8988T (cell line): Measurements from ENCODE around the gene RAD52.

Experiments used
- DNase-seq: peaks from one replicate; pipeline ENCODE4 v3.0.0; 2011

RAD52 gene

GRCh38 chr12:912466-913235, 36.8 kb downstream of the RAD52 start:
- DNase-seq: no peak

DNA sequence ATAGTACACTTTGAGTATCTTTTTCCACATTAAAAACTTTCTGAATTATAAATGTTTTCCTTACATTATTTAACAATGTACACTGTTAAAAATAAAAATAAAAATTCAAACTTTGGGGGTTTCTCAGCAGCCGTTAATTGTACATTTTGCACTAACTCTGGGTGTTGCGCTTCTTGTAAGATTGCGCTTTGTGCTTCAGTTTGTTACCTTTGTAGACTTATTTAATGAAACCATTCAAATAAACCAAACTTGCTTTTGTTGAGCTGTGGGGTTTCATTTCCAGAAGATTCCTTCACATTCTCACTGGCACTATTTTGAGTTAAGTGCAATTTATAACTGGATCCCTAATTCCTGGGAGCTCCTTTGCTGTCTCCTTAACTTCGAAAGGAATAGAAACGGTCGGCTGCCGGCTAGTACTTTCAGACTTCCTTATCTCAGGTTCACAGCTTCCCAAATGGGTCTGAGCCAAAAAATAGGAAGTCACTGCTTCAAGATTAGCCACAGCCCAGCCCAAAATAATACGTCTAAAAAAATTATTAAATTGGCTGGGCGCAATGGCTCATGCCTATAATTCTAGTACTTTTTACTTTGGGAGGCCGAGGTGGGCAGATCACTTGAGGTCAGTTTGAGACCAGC, 38.2 kb downstream of the RAD52 start:
- no peak for DNase-seq

DNA sequence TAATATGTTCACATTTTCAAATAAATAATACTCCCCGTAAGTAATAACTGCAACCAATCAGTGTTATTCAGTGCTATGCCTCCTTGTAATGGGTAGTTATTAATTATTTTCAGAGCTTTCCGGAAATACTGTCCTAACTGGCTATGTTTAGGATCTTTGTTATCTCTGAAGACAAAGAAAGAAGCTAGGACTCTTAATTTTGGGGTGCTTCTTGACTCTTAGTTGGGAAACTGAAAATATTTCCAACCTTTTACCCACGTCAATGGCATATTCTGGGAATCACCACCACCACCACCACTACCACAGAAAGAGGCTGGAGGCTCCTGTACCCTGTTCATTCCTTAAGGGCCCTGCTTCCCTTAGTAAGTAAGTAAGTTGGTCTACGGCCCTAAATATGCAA, 39.1 kb downstream of the RAD52 start:
- no peak for DNase-seq

GRCh38 chr12:909861-910260, 39.6 kb downstream of the RAD52 start:
- no peak for DNase-seq

DNA sequence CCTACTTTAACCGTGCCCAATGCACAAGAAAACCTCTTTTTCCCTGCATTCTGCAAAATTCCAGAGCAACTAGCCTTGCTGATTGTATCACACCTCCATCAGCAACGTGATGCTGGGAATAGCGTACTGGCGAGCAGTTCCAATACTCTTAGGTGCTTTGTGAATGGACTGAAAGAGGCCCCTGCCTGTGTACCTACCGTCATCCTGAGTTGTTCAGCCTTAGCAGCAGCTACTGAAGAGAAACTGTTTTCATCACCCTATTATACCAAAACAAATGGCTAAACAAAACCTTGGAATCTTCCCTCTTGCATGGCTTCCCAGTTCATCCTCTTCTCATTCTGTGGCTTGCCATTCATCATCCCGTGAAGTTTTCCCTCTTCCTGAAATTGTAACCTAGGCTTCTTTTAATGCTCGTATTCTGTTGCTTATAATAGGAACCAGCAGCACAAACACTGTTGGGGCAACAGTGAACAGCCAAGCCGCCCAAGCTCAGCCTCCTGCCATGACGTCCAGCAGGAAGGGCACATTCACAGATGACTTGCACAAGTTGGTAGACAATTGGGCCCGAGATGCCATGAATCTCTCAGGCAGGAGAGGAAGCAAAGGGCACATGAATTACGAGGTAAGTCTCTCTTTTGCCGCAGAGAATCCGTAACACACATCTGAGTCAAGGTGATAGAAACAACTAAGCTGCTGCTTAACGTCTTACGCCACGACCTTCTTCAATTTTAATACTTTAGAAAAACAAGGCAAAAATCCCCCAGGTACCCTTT, 41.9 kb downstream of the RAD52 start:
- no peak for DNase-seq

DNA sequence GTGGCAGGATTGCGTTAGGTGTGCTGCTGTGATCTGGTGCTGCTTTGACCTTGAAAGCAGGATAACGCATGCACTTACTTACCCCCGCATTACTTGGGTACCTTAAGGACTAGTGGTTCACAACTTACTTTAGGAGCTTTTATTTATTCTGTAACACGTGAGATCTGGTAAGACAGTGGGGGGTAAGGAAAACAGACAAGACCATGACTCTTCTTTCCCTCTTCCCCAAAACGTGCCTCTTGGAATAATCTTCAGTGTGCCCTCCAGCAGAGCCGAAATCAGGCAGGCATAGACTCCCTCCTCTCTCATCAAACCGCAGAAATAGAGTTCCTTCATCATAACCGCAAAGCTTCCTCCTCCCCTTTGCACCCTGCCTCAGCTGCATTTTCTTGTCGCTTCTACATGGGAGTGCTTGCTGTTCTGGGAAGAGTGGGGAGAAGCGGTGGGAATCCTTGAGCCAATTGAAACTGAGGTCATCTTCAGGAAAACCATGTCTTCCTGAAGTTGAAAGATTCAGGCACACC, 43.4 kb downstream of the RAD52 start:
- no peak for DNase-seq

GRCh38 chr12:905261-906031, 44.0 kb downstream of the RAD52 start:
- DNase-seq: no peak

- DNase-seq: no peak
Observed at GRCh38 chr12:904010-904414, 45.5 kb downstream of the RAD52 start.

- DNase-seq: no peak
Observed at GRCh38 chr12:903055-903454, 46.4 kb downstream of the RAD52 start.

GRCh38 chr12:902581-902980, 46.9 kb downstream of the RAD52 start:
- no peak for DNase-seq

- DNase-seq: no peak
Observed at GRCh38 chr12:897386-897785, 52.1 kb downstream of the RAD52 start.

DNA sequence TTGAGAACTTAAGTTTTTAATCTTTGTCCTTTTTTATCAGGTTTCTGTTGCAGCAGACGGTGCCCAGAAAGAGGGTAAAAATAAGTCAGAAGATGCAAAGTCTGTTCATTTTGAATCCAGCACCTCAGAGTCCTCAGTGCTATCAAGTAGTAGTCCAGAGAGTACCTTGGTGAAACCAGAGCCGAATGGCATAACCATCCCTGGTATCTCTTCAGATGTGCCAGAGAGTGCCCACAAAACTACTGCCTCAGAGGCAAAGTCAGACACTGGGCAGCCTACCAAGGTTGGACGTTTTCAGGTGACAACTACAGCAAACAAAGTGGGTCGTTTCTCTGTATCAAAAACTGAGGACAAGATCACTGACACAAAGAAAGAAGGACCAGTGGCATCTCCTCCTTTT, 53.5 kb downstream of the RAD52 start:
- DNase-seq: no peak

GRCh38 chr12:894226-894625, 55.3 kb downstream of the RAD52 start:
- no peak for DNase-seq

DNA sequence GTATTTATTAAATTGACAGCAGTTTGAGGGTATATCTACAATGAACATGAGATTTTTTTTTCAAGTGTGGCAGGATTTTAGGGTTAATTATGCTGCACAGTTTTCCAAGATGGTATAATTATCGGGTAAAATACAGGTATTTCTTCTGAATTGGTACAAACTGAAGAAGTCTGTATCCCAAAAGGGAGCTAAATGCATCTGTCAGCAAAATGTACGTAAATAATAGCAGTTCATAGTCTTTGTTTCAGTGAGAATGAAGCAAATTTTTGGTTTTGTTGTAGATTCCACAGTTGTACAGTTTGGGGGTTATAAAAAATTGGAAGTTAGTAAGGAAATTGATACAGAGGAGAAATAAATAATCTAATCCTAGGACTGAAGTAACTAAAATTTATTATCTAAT, 63.3 kb downstream of the RAD52 start:
- no peak for DNase-seq

DNA sequence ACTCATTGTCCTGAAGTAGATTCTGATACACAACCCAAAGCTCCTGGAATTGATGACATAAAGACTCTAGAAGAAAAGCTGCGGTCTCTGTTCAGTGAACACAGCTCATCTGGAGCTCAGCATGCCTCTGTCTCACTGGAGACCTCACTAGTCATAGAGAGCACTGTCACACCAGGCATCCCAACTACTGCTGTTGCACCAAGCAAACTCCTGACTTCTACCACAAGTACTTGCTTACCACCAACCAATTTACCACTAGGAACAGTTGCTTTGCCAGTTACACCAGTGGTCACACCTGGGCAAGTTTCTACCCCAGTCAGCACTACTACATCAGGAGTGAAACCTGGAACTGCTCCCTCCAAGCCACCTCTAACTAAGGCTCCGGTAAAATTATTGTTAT, 63.8 kb downstream of the RAD52 start:
- no peak for DNase-seq

- DNase-seq: no peak
Observed at GRCh38 chr12:884746-885414, 64.6 kb downstream of the RAD52 start.

GRCh38 chr12:880656-881055, 68.8 kb downstream of the RAD52 start:
- DNase-seq: no peak

DNA sequence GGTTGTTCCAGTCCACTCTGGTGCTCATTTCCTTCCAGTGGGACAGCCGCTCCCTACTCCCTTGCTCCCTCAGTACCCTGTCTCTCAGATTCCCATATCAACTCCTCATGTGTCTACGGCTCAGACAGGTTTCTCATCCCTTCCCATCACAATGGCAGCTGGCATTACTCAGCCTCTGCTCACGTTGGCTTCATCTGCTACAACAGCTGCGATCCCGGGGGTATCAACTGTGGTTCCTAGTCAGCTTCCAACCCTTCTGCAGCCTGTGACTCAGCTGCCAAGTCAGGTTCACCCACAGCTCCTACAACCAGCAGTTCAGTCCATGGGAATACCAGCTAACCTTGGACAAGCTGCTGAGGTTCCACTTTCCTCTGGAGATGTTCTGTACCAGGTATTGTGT, 69.9 kb downstream of the RAD52 start:
- no peak for DNase-seq

DNA sequence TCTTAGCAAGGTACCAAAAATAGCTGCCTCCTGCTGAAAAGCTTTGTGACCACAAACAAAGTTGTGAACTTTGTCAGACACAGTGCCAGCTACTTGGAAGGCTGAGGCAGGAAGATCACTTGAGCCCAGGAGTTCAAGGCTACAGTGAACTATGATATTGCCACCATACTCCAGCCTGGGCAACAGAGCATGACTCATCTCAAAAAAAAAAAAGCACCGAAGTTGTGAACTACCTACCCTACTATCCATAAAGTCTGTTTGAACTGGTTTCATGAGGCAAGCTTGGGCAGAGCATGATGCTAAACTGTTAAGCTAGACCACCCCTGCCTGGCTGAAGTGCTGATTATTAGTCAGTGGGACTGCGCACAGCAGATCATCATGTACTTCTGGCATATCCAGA, 75.5 kb downstream of the RAD52 start:
- no peak for DNase-seq

- no peak for DNase-seq
Observed at GRCh38 chr12:870378-870777, 79.1 kb downstream of the RAD52 start.

DNA sequence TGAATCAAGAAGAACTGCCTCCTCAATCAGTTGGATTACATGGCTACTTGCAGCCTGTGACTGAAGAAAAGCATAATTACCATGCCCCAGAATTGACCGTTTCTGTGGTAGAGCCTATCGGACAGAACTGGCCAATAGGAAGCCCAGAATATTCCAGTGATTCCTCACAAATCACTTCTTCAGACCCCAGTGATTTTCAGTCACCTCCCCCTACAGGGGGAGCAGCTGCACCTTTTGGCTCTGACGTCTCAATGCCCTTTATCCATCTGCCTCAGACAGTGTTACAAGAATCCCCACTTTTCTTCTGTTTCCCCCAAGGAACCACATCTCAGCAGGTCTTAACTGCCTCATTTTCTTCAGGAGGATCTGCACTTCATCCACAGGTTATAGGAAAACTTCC, 80.8 kb downstream of the RAD52 start:
- DNase-seq: no peak

GRCh38 chr12:867905-868304, 81.6 kb downstream of the RAD52 start:
- DNase-seq: no peak
